A673 (cell line): ENCODE measurements around the gene PLA2G2E. TPM values are rescaled to one million over a fixed set of nuclear protein-coding genes. Genes with fewer than 3 reads are reported as not detected.

Experiments used
- BruUV-seq: library from RNA; stranded (reverse); fragments of 400-500 nt; replicated peaks from 2 replicates; lab custom pipeline; 2021; lab: Mats Ljungman, UMichigan
- CTCF ChIA-PET: fragments of 300-600 bp; sonication (Branson Sonifier 250); formaldehyde crosslinking; loops from one replicate; lab custom pipeline; 2022; ENCODE audit warnings: antibody characterized with exemption; lab: Charles Lee
- POLR2A ChIA-PET: fragments of 300-600 bp; sonication (Branson Sonifier 250); formaldehyde crosslinking; loops from one replicate; lab custom pipeline; 2022; ENCODE audit warnings: antibody characterized with exemption; ENCODE audit not compliant: low non-redundant PET; lab: Charles Lee
- DNase-seq: peaks from one replicate; pipeline ENCODE4 v3.0.0-alpha.2; 2015; ENCODE audit warnings: low spot score
- H3K27ac ChIP-seq: fragments of 200-600 bp; sonication (generic); 2 replicates; pipeline ENCODE4 v1.5.1; 2016; ENCODE audit warnings: mixed run types, low read depth, mild to moderate bottlenecking, mixed read lengths, antibody characterized with exemption, low read length; ENCODE audit not compliant: poor library complexity, severe bottlenecking
- H3K27me3 ChIP-seq: fragments of 200-600 bp; sonication (generic); replicated peaks from 2 replicates; pipeline ENCODE4 v1.6.1; 2017; ENCODE audit warnings: mixed run types, low read depth, mild to moderate bottlenecking, mixed read lengths, antibody characterized with exemption, low read length; ENCODE audit not compliant: insufficient read depth, poor library complexity
- H3K36me3 ChIP-seq: fragments of 200-600 bp; sonication (generic); 2 replicates; pipeline ENCODE4 v1.6.1; 2016; ENCODE audit warnings: mixed run types, mild to moderate bottlenecking, mixed read lengths, antibody characterized with exemption, low read length; ENCODE audit not compliant: insufficient read depth, poor library complexity, severe bottlenecking
- H3K4me1 ChIP-seq: fragments of 200-600 bp; sonication (generic); 2 replicates; pipeline ENCODE4 v1.6.1; 2017; ENCODE audit warnings: mixed run types, mild to moderate bottlenecking, mixed read lengths, antibody characterized with exemption, low read length; ENCODE audit not compliant: insufficient read depth, poor library complexity, severe bottlenecking
- H3K4me3 ChIP-seq: fragments of 200-600 bp; sonication (generic); 2 replicates; pipeline ENCODE4 v1.5.1; 2016; ENCODE audit warnings: low read depth, mixed run types, mild to moderate bottlenecking, mixed read lengths, low read length; ENCODE audit not compliant: poor library complexity, severe bottlenecking
- H3K9me3 ChIP-seq: fragments of 200-600 bp; sonication (generic); 2 replicates; pipeline ENCODE4 v1.6.1; 2016; ENCODE audit warnings: mixed run types, low read depth, mild to moderate bottlenecking, mixed read lengths, antibody characterized with exemption, low read length; ENCODE audit not compliant: poor library complexity, severe bottlenecking
- CTCF ChIP-seq: fragments of 300-800, 200-600 bp; sonication (generic); conservative IDR thresholded peaks from 2 replicates; pipeline ENCODE4 v1.5.1; 2017; ENCODE audit warnings: low read depth, mild to moderate bottlenecking, antibody characterized with exemption, low read length, moderate library complexity, mixed read lengths
- EZH2 ChIP-seq: fragments of 200-600 bp; sonication (generic); IDR thresholded peaks from 2 replicates; pipeline ENCODE4 v1.6.1; 2017; ENCODE audit warnings: borderline replicate concordance, low read depth, mild to moderate bottlenecking, mixed read lengths, antibody characterized with exemption, low read length; ENCODE audit not compliant: poor library complexity, severe bottlenecking
- intact Hi-C: fragments of 100-400 bp; cut with micrococcal nuclease; formaldehyde crosslinking; loops from one replicate; pipeline ENCODE4 v1.10.0; 2022; ENCODE audit not compliant: unreplicated experiment
- total RNA-seq: library from RNA; stranded (reverse); gene quantifications from 2 replicates; pipeline ENCODE4 v1.2.3, GENCODE V29; 2021

Gene PLA2G2E
- total RNA-seq, 1 experiment from 2014 or later, result not detected

- BruUV-seq, result no TSS peak
- H3K4me1 ChIP-seq, result peaks cover 2% of the 10 kb centered on the region
- no peak overlapping the region for H3K27ac ChIP-seq
- H3K27me3 ChIP-seq, result no peaks in the 10 kb centered on the region
- H3K9me3 ChIP-seq, result no peaks in the 10 kb centered on the region
- H3K36me3 ChIP-seq, result peaks cover 59% of the 10 kb centered on the region
- DNase-seq, result no peak
- H3K4me3 ChIP-seq, result no peak overlapping the region
- CTCF ChIA-PET, result no interaction called here
- intact Hi-C loops, result no loop called here
- TF ChIP-seq EZH2 (no peak), CTCF (no peak)
- POLR2A ChIA-PET, result no interaction called here
These were observed 33.8 kb downstream of the PLA2G2E start for GRCh38 chr1:19889656-19890055.

GRCh38 chr1:19888112-19888511, 35.3 kb downstream of the PLA2G2E start:
- intact Hi-C loops, result no loop called here
- no TSS peak for BruUV-seq
- H3K4me1 ChIP-seq, result peaks cover 11% of the 10 kb centered on the region
- H3K27ac ChIP-seq, result no peak overlapping the region
- H3K27me3 ChIP-seq, result no peaks in the 10 kb centered on the region
- peaks cover 44% of the 10 kb centered on the region for H3K36me3 ChIP-seq
- TF ChIP-seq CTCF, result no peak
- no peak for TF ChIP-seq EZH2
- POLR2A ChIA-PET, result no interaction called here
- DNase-seq, result no peak
- no peaks in the 10 kb centered on the region for H3K9me3 ChIP-seq
- H3K4me3 ChIP-seq, result no peak overlapping the region
- CTCF ChIA-PET, result no interaction called here

- BruUV-seq, result no TSS peak
- no peak for DNase-seq
- peaks cover 14% of the 10 kb centered on the region for H3K4me1 ChIP-seq
- POLR2A ChIA-PET, result no interaction called here
- H3K27me3 ChIP-seq, result no peaks in the 10 kb centered on the region
- H3K9me3 ChIP-seq, result no peaks in the 10 kb centered on the region
- H3K27ac ChIP-seq, result no peak overlapping the region
- no peak overlapping the region for H3K4me3 ChIP-seq
- H3K36me3 ChIP-seq, result peaks cover 21% of the 10 kb centered on the region
- TF ChIP-seq CTCF, result no peak
- no peak for TF ChIP-seq EZH2
- intact Hi-C loops, result no loop called here
- CTCF ChIA-PET, result interaction anchor here (1.2 kb wide), 1 partner anchor 170 kb away, joined by 3 read pairs; no protein-coding TSS in a partner anchor
These were observed 37.6 kb downstream of the PLA2G2E start for GRCh38 chr1:19885821-19886220.
